Large intestine (tissue), 1 donor: ENCODE data around the gene ACTL7B. TPM values are rescaled to one million over a fixed set of nuclear protein-coding genes. Genes with fewer than 3 reads are reported as not detected.

Source experiments
- polyA plus RNA-seq: library from polyadenylated mRNA; unstranded; fragments of 120-200 nt; gene quantifications from one replicate; pipeline ENCODE4 v1.2.1, GENCODE V29; 2013

ACTL7B gene
- polyA plus RNA-seq, 1 donor, result not detected

Other genes with a start within 250 kb of the ACTL7B start
- not detected for gene ACTL7A, start 6.3 kb upstream of the ACTL7B start, polyA plus RNA-seq
- 28.8 TPM for gene ELP1, start 78.1 kb upstream of the ACTL7B start, polyA plus RNA-seq
- gene ABITRAM, start 78.4 kb upstream of the ACTL7B start, polyA plus RNA-seq, result 22.7 TPM
- 24.0 TPM for gene CTNNAL1, start 157.5 kb upstream of the ACTL7B start, polyA plus RNA-seq